GM18511 (cell line): Measurements from ENCODE around the gene TMPRSS3.

ENCODE experiments used
- ATAC-seq: cut with Tn5 transposase; IDR thresholded peaks from one replicate; pipeline ENCODE4 v1.9.1; 2021; ENCODE audit warnings: mild to moderate bottlenecking, moderate library complexity; ENCODE audit not compliant: unreplicated experiment

Gene TMPRSS3

DNA sequence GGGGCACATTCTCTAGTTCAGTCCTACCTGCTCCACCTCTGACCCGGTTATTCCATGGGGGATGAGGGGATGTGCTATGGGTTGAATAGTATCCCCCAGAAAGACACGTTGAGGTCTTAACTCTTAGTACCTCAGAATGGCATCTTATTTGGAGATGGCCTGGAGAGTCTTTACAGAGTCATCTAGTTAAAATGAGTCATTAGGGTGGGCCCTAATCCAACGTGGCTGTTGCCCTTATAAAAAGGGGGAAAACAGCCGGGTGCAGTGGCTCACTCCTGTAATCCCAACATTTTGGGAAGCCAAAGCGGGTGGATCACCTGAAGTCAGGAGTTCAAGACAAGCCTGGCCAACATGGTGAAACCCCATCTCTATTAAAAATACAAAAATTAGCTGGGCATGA lies 5.7 kb downstream of the TMPRSS3 start:
- no peak for ATAC-seq

DNA sequence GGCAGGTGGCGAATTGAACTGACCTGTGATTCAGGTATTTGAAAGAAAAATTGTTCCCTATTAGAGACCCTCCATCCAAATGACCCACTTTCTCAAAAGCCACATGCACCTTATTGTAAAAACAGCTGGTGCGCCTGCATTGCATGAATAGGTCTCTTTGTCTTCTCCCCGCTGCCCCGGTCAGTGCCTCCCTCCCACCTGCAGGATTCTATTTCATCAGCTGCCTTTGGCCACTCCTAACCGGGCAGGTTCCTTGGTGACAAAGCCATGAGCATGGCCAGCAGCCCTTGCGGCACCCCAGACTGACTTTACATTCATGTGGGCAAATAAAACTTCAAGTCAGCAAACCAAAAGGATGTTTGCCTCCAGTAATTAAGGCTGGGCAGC lies 6.4 kb downstream of the TMPRSS3 start:
- ATAC-seq = no peak

DNA sequence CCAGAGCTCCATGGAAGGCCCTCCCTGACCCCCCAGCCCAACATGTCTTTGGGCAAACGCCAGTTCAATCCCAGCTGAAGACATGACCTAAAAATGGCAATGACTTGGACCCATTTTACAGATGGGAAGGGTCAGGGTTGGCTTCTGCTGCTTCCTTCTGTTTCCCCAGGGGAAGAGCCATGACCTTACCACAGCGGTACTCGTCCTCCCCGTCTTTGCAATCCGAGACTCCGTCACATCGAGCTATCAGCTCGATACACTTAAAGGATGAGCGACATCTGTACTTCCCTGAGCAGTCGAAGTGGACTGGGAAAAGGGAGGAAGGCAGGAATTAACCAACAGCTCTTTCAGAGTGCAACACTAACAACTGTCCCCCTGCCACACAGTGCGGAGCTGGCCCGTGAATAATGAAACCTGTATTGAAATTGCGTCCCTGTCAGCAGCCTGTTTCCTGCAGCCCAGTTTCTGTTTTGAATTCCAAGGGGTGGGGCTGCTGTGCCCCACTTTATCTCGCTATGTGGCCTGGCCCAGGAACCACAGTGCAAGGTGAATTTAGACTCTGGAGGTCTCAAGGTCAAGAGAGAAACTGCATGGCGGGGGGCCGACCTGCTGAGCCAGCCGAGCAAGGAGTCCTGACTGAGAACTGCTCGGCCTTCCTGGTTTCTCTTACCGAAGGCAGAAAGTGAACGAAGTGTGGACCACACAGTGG lies 7.0 kb downstream of the TMPRSS3 start:
- no peak for ATAC-seq

DNA sequence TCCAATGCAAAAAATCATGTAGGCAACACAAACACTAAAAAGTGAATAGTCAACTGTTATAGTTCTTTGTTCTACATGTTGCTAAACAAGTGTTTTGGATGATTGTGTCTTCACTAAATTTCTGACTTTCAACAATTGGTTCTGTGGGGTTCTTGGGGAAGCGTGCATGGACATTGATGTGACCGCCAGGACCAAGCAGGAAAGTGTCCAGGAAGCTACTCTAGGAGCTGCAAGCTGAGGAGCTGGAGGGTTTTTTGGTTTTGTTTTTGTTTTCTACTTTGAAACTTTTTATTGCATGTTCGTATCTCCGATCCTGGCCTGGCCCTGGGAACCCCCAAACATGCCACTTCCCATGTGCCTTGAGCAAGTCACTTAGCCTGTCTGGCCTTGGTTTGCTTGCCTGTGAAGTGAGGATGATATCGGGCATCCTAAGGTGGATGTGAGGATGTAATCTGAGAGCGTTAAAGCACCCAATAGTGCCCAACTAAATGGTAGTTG lies 8.0 kb downstream of the TMPRSS3 start:
- ATAC-seq = no peak

DNA sequence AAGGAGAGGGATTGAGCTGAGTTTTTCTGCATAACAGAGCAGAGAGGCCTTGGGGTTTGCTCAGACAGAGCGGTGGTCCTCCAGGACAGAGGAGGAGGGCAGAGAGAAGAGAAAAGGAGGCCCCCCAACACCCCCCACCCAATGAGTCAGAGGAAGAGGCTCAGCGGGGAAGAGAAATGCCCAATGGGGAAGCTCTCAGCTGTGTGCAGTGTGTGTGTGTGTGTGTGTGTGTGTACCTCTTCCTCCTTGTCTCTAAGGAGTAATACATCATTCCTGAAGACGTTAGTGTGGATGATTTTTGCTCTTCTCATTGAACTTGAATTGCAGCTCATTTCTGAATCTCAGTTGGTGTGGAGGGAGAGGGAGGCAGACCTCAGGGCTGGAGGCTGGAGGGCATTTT lies 8.7 kb downstream of the TMPRSS3 start:
- no peak for ATAC-seq

DNA sequence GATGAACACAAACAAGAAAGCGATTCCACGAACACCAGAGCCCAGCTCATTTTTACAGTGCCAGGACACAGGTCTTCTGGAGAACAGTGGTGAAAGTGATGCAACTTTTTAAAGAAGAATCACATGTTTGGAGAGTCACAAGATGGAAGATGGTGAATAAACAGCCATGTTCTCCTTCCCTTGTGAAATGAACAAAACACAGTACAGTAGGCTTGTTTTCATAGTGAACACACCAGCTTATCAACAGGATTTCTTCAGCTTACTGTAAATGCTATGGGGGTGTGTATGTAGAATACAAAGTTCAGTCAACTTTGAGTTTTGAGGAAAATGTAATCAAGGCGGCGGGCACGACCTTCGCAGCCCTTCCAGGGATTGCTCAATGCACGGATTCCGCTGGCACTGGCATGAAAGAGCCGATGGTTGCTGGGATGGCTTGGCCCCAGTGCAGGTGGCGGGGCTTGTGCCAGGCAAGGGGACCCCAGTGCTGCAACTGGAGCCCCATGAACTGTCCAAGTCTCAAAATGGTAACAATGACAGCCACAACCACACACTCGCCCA lies 9.7 kb downstream of the TMPRSS3 start:
- ATAC-seq = no peak

DNA sequence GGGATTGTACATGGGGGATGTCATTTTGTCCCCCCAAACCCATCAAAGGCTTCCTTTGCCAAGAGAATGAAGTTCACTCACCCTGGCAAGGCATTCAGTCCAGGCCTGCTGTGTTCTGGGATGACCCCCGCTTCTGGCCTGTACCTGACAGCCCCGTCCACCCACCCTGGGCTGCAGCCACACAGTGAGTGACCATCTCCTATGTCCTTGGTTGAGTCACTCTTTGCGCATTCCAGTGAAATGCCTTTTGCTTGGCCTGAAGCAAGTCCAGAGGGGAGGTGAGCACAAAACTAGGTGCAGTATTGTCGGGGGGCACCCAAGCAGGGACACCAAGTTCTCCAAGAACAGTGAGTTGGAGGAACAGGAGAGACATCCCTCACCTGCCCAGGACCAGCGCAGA lies 10.2 kb downstream of the TMPRSS3 start:
- ATAC-seq = no peak

DNA sequence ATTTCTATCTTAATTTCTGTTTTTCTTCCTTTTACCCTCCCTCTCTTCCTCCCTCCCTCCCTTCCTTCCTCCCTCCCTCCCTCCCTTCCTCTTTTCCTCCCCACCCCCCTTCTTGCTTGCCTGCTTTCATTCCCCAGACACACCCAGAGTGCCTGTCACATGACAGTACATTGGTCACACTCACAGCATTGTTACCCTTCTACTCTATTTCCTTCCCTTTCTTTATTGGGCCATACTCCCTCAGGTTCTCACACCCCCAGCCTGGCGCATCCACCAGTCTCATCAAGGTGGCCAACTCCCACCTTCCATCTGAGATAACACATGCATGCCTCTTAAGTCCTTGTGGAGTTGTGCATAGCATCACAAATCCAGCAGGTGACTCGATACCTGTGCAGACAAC lies 10.9 kb downstream of the TMPRSS3 start:
- no peak for ATAC-seq

DNA sequence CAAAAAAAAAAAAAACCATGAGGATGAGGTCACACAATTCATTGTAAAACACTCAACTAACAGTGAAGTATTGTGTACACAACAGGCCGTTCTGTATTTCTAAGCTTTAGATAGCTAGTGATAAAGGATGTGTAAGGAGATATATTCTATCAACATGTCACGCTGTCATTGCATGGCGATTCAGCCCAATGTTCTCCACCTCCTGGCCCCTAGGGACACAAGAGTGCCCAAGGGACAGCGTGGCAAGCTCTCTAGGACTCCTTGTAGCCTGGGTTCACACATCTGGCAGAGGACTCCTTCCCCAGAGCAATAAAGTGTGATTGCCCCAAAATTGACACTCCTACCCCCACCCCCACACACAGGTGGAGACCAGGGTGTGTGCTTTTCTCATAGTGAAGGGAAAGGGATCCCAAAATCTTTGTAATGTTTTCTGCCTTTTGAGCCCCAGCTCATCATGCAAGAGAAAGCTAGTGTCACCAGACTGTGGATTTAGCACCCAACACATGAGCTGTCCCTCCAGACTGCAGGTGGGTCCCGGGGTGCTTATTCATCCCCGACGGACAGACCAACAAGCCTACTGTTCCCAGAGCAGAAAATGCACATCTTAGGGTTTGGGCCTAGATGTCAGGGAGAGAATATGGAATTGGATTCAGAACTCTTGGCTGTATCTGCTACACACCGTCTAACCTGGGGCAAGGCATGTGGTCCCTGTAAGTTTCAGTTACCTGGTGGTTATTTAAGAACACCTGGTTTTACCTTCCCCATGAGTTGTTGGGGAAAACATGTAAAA lies 11.5 kb downstream of the TMPRSS3 start:
- no peak for ATAC-seq

DNA sequence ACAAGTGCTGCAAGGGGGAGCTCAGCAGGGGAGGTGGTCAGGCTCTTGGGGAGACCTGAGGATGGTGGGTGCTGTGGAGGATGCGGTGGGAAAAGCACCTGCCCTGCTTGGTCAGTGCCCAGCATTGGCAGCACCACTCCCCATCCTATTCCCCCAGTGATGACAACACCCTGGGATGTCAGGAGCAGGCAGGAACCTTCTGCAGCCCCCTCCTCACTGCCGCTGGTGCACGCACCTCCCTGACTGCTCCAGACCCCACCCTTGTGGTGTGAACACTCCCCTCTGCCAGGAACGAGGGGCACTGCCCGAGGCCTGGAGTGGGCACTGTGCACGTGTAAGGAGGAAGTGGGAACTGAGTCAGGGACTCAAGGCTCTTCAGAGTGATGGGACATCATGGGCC lies 12.5 kb downstream of the TMPRSS3 start:
- no peak for ATAC-seq

DNA sequence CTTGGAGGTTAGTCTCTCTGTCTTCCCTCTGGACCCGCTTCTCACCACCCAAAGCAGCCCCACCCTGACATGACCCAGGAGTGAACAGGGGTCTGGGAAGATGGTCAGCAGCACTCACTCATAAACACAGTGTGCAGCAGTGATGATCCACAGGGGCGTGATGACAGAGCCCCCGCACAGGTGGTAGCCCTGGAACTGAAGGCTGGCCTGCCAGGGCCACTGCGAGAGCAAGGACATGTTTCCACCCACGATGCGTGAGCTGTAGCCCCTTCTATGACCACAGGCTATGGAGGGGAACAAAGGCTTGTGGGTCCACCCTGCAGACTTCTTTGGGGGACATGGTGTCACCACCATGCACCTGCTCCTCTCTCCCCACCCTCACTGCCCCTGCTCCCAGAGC lies 12.9 kb downstream of the TMPRSS3 start:
- no peak for ATAC-seq

DNA sequence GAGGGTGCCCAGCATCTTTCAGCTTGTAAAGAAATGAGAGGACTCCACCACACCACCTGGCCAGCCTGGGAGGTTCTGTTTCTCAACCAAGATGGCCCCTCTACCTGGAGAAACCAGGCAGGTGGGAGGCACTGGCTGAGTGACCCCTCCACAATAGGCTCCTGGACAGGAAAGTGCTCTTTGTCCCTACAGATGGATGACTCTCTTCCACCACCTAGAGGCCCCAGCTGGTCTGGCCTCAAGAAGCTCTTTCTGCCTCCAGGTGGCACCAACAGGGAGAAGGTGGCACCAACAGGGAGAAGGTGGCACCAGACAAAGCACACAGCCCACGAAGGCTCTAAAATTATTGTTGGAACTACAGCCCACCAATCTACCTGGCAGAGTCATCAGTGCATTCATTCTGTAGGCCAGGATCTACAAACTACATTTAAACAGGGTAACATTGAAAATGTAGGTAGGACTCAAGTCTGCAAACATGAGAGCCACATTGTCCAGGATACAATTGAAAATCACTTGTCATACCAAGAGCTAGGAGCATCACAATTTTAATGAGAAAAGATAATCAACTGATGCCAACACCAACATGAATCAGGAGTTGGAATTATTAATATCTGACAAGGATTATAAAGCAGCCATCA lies 14.4 kb downstream of the TMPRSS3 start:
- ATAC-seq = no peak

DNA sequence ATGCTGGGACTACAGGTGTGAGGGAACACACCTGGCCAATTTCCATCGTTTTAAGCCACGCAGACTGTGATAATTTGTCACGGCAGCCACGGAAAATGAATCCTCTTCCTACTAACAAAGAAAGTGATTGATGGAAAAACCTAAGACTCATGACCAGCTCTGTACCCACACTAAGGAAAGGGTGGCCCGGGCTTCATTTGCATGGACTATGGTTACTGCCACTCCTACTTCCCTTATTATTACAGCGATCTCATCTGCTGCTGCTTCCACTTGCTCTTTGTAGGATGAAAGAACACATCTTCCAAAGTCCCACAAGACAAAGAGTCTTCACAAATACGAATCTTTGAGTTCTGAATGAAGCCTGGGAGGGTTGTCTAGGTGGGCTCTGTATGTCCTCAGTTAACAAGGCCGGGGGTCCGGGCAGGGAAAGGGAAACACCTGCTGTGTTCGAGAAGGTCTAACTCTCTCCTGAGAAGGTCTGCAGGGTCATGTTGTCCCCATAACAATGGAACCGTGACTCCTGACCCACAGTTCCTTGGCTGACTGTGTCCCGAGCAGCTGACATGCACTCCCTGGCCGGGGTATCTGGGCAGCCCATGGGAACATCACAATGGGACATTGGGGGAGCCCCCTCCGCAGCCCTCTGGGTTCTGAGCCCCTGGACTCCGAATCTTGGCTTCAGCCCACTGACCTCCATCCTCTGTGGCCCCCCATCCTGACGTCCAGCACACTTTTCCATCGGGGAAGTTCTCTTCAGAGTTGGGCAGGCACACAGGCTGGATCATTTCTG lies 16.2 kb downstream of the TMPRSS3 start:
- ATAC-seq = no peak

DNA sequence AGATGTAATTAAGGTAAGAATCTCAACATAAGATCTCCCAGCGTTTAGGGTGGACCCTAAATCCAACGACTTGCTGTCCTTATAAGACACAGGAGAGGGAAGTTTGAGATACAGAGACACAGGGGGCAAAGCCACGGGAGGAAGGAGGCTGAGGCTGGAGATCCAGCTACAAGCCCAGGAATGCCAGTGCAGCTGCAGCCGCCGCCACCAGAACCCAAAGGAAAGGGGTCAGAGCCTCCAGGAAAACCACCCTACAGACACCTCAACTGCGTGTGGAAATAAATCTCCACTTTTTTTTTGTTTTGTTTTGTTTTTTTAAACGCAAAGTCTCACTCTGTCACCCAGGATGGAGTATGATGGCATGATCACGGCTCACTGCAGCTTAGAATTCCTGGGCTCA lies 17.4 kb downstream of the TMPRSS3 start:
- no peak for ATAC-seq

DNA sequence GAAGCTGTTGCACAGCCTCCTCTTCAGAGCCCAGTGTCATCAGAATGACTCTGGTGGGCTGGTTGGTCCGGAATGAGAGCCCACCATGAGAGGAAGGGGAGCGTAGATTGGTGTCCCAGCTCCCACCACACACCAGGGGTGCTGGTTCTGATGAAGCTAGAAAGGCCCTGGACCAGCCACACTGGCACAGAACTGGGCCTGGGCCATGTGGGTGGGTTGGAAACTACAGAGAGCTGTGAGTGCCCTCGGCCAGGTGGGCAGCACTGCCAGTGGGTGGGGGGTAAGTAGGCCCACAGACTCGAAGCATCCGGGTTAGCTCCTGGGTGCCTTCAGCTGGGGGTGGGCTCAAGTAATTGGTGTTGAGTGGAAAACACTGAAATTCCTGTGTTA lies 17.9 kb downstream of the TMPRSS3 start:
- no peak for ATAC-seq

DNA sequence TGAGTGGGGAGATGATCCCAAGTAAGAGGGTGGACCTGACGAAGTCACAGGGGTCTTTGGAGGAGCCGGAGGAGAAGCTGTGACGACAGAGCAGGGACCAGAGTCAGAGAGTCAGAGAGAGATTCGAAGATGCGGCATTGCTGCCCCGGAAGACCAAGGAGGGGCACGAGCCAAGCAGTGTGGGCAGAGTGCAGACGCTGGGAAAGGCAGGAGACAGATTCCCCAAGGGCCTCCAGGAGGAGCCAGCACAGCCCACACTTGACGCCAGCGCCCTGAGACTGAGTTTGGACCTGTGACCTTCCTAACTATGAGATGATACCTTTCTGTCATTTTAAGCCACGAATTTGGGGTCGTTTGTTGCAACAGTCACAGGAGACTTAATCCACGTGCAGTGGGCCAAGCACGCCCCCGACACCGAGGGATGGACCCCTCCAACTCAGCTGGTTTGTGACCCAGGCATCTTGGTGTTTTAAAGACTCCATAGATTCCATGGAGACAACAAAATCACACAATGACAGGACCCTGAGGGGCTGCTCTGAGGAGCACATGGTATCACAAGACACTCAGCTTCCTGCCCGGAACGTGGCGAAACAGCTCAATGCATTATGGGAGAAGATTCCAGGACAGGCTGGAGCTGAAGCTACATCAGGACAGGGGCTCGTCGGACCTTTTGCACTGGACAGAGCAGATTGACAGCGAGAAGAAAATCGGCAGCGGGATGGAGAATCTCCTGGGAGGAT lies 18.5 kb downstream of the TMPRSS3 start:
- no peak for ATAC-seq

DNA sequence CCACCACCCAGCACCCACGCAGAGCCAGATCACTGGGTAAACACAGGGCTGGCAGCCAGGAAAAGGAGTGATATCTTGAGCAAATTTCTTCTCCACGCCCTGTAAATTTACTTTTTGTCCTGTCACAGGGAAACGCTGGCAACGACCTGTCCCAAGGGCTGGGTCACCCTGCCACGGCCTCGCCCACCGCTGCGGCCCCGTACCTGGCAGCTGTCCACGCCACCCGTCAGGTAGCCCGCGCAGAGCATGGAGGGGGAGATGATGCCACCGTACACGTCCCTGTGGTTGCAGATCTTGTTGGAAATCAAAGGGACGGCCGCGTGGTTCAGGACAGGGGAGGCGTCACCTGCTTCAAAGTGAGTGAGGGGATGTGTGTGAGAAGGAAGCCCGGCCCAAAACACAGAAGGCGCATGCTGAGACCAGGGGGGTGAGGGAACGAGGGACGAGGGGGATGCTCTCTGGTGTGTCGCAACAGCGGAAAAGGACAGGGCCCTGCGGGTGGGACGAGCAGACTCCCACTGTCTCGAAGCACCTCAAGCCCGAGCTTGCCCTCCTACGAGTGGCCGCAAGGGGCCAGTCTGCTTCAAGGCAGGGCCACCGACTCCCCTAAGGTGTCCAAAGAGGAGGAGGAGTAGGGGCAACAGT lies 19.4 kb downstream of the TMPRSS3 start:
- no peak for ATAC-seq

DNA sequence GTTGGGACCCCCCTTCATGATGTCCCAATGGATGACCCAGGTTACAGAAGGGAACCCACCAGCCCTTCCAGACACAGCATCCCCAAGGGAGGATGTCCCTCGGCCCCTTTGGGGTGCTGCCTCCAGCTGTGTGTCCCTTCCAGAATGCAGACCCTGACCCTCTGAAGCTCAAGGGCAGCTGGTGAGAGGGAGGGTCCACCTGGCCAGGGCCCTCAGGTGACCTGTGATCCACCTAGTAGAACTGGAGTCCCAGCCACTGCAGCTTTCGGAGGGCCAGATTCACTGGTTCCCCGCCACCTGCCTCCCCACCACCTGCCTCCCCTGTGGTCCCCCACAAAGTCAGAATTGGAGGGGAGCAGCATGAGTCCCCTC lies 19.9 kb downstream of the TMPRSS3 start:
- no peak for ATAC-seq

DNA sequence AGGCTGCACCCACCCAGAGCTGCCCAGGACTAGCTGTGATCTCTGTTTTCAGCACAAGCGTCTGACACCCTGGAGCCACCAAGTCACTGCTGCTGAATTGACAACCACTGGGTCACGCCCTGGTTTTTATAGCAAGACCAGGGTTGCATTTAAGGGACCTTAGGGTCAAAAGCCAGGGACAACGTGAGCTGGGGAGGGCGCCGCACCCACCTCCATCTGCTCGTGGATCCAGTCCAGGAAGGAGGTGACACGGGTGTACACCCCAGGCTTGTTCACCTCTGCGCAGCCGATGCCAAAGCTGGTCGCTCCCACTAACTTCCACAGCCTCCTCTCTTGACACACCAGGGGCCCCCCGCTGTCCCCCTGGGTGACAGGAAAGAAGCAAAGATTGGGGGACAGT lies 20.3 kb downstream of the TMPRSS3 start:
- ATAC-seq = no peak
